ENCODE measurements around the gene ELMO1. TPM values are rescaled to one million over a fixed set of nuclear protein-coding genes. Genes with fewer than 3 reads are reported as not detected.
A peak's percentile ranks its signal among the peaks of the same experiment; 100 is the strongest.

Gene ELMO1
- total RNA-seq, 8 experiments from 2014 or later: 4.2 to 121 (median 40.0) TPM

GRCh38 chr7:37425498-37425897, 23.2 kb downstream of the ELMO1 start:
- Histone ChIP-seq H3K4me1 (replicated peaks in 1 of 2) (peaks cover 0 to 3% of the 10 kb centered on the region in 2 donors), H3K4me3 (no peak overlapping the region), H3K27ac (no peak overlapping the region)
- in situ Hi-C loops (cut with MboI; ENCODE audit: low pct_unique_long_range_greater_than_20kb in 2 of 9, low sequenced_read_pairs in 9 of 9, unreplicated experiment in 9 of 9): loop anchor here in 3 of 9 experiments (25.0 kb wide), 2 partner anchors 188 to 412 kb away; partner anchors contain the start of gene NME8 (in 1 of the 3)
- 0 to 100% (median 69%) methylated on average over 1 to 5 of the region's 5 CpGs; no CpG with 5 or more reads in 1 of the 10 experiments for WGBS, 10 experiments
- no peak for ATAC-seq (replicated peaks in 6 of 8)

GRCh38 chr7:37424995-37425394, 23.7 kb downstream of the ELMO1 start:
- in situ Hi-C loops (cut with MboI; ENCODE audit: low pct_unique_long_range_greater_than_20kb in 2 of 9, low sequenced_read_pairs in 9 of 9, unreplicated experiment in 9 of 9): loop anchor here in 3 of 9 experiments (25.0 kb wide), 2 partner anchors 188 to 412 kb away; partner anchors contain the start of gene NME8 (in 1 of the 3)
- no peak overlapping the region for H3K27ac ChIP-seq
- ATAC-seq (replicated peaks in 6 of 8): no peak
- H3K4me1 ChIP-seq (replicated peaks in 1 of 2): peaks cover 0 to 3% of the 10 kb centered on the region in 2 donors
- 100% methylated on average over 2 of the region's 2 CpGs; no CpG with 5 or more reads in 9 of the 10 experiments for WGBS, 10 experiments
- H3K4me3 ChIP-seq: no peak overlapping the region

GRCh38 chr7:37424521-37424920, 24.1 kb downstream of the ELMO1 start:
- Histone ChIP-seq H3K4me1 (replicated peaks in 1 of 2) (peaks cover 0 to 3% of the 10 kb centered on the region in 2 donors), H3K4me3 (no peak overlapping the region), H3K27ac (no peak overlapping the region)
- no peak for ATAC-seq (replicated peaks in 6 of 8)
- WGBS, 10 experiments: 64 to 100% (median 89%) methylated on average over 1 of the region's 1 CpG; no CpG with 5 or more reads in 5 of the 10 experiments
- in situ Hi-C loops (cut with MboI; ENCODE audit: low pct_unique_long_range_greater_than_20kb in 2 of 9, low sequenced_read_pairs in 9 of 9, unreplicated experiment in 9 of 9): no loop called here

GRCh38 chr7:37421861-37422500, 26.7 kb downstream of the ELMO1 start:
- Histone ChIP-seq H3K4me3 (no peak overlapping the region), H3K4me1 (replicated peaks in 1 of 2) (no peaks in the 10 kb centered on the region), H3K27ac (no peak overlapping the region)
- ATAC-seq (replicated peaks in 6 of 8): peak in 2 of 8 experiments; percentile 33 to 65
- in situ Hi-C loops (cut with MboI; ENCODE audit: low pct_unique_long_range_greater_than_20kb in 2 of 9, low sequenced_read_pairs in 9 of 9, unreplicated experiment in 9 of 9): no loop called here
- 0 to 98% (median 58%) methylated on average over 2 to 6 of the region's 6 CpGs; no CpG with 5 or more reads in 1 of the 10 experiments for WGBS, 10 experiments

GRCh38 chr7:37420946-37421695, 27.5 kb downstream of the ELMO1 start:
- no peak overlapping the region for H3K4me3 ChIP-seq
- ATAC-seq (replicated peaks in 6 of 8): peak in 1 of 8 experiments; percentile 14
- WGBS, 10 experiments: 0 to 100% (median 73%) methylated on average over 1 to 6 of the region's 6 CpGs
- no peaks in the 10 kb centered on the region for H3K4me1 ChIP-seq (replicated peaks in 1 of 2)
- in situ Hi-C loops (cut with MboI; ENCODE audit: low pct_unique_long_range_greater_than_20kb in 2 of 9, low sequenced_read_pairs in 9 of 9, unreplicated experiment in 9 of 9): no loop called here
- H3K27ac ChIP-seq: no peak overlapping the region

- in situ Hi-C loops (cut with MboI; ENCODE audit: low pct_unique_long_range_greater_than_20kb in 2 of 9, low sequenced_read_pairs in 9 of 9, unreplicated experiment in 9 of 9): no loop called here
- Histone ChIP-seq H3K4me3 (no peak overlapping the region), H3K4me1 (replicated peaks in 1 of 2) (no peaks in the 10 kb centered on the region), H3K27ac (no peak overlapping the region)
- no peak for ATAC-seq (replicated peaks in 6 of 8)
Observed at GRCh38 chr7:37419496-37419895, 29.2 kb downstream of the ELMO1 start.

GRCh38 chr7:37418381-37418780, 30.3 kb downstream of the ELMO1 start:
- no peak for ATAC-seq (replicated peaks in 6 of 8)
- in situ Hi-C loops (cut with MboI; ENCODE audit: low pct_unique_long_range_greater_than_20kb in 2 of 9, low sequenced_read_pairs in 9 of 9, unreplicated experiment in 9 of 9): no loop called here
- 54 to 100% (median 100%) methylated on average over 1 to 5 of the region's 6 CpGs; no CpG with 5 or more reads in 3 of the 10 experiments for WGBS, 10 experiments
- H3K4me1 ChIP-seq (replicated peaks in 1 of 2): no peaks in the 10 kb centered on the region
- no peak overlapping the region for H3K27ac ChIP-seq
- H3K4me3 ChIP-seq: no peak overlapping the region

- in situ Hi-C loops (cut with MboI; ENCODE audit: low pct_unique_long_range_greater_than_20kb in 2 of 9, low sequenced_read_pairs in 9 of 9, unreplicated experiment in 9 of 9): no loop called here
- Histone ChIP-seq H3K4me1 (replicated peaks in 1 of 2) (no peaks in the 10 kb centered on the region), H3K27ac (no peak overlapping the region), H3K4me3 (no peak overlapping the region)
- ATAC-seq (replicated peaks in 6 of 8): no peak
- 0 to 100% (median 80%) methylated on average over 1 to 9 of the region's 10 CpGs for WGBS, 10 experiments
Observed at GRCh38 chr7:37417107-37417474, 31.6 kb downstream of the ELMO1 start.

GRCh38 chr7:37416378-37417106, 32.1 kb downstream of the ELMO1 start:
- in situ Hi-C loops (cut with MboI; ENCODE audit: low pct_unique_long_range_greater_than_20kb in 2 of 9, low sequenced_read_pairs in 9 of 9, unreplicated experiment in 9 of 9): no loop called here

GRCh38 chr7:37415629-37416028, 33.0 kb downstream of the ELMO1 start:
- H3K4me3 ChIP-seq: no peak overlapping the region
- no peak for ATAC-seq (replicated peaks in 6 of 8)
- no peak overlapping the region for H3K27ac ChIP-seq
- H3K4me1 ChIP-seq (replicated peaks in 1 of 2): no peaks in the 10 kb centered on the region
- 0 to 100% (median 83%) methylated on average over 1 of the region's 1 CpG; no CpG with 5 or more reads in 1 of the 10 experiments for WGBS, 10 experiments
- in situ Hi-C loops (cut with MboI; ENCODE audit: low pct_unique_long_range_greater_than_20kb in 2 of 9, low sequenced_read_pairs in 9 of 9, unreplicated experiment in 9 of 9): no loop called here

More at GRCh38 chr7:37416378-37417106, 32.1 kb downstream of the ELMO1 start:
- H3K4me1 ChIP-seq (replicated peaks in 1 of 2): no peaks in the 10 kb centered on the region
- WGBS, 10 experiments: 0 to 100% (median 78%) methylated on average over 1 to 5 of the region's 6 CpGs
- peak in 3 of 8 experiments; percentile 37 to 78 (median 57) for ATAC-seq (replicated peaks in 6 of 8)
- no peak overlapping the region for H3K27ac ChIP-seq
- H3K4me3 ChIP-seq: no peak overlapping the region

- H3K4me3 ChIP-seq: no peak overlapping the region
- no peak overlapping the region for H3K27ac ChIP-seq
- H3K4me1 ChIP-seq (replicated peaks in 1 of 2): no peaks in the 10 kb centered on the region
- 27 to 100% (median 93%) methylated on average over 1 to 5 of the region's 5 CpGs; no CpG with 5 or more reads in 1 of the 10 experiments for WGBS, 10 experiments
- ATAC-seq (replicated peaks in 6 of 8): no peak
- in situ Hi-C loops (cut with MboI; ENCODE audit: low pct_unique_long_range_greater_than_20kb in 2 of 9, low sequenced_read_pairs in 9 of 9, unreplicated experiment in 9 of 9): no loop called here
Observed at GRCh38 chr7:37414352-37414983, 34.2 kb downstream of the ELMO1 start.

- H3K4me1 ChIP-seq (replicated peaks in 1 of 2): peaks cover 4 to 9% of the 10 kb centered on the region in 2 donors
- ATAC-seq (replicated peaks in 6 of 8): no peak
- H3K4me3 ChIP-seq: no peak overlapping the region
- 10 to 100% (median 82%) methylated on average over 1 to 4 of the region's 4 CpGs for WGBS, 10 experiments
- H3K27ac ChIP-seq: no peak overlapping the region
- in situ Hi-C loops (cut with MboI; ENCODE audit: low pct_unique_long_range_greater_than_20kb in 2 of 9, low sequenced_read_pairs in 9 of 9, unreplicated experiment in 9 of 9): no loop called here
Observed at GRCh38 chr7:37411444-37412034, 37.1 kb downstream of the ELMO1 start.

Data from motor neuron (in vitro differentiated cells).